Trophoblast cell (in vitro differentiated cells and primary cell): ENCODE results near the gene MSTO1.
A peak's percentile ranks its signal among the peaks of the same experiment; 100 is the strongest.
"Not testable (repeated sequence)": the region's sequence is repeated elsewhere in the genome, so short reads cannot be mapped to it uniquely, and the experiment has no call there.

ENCODE experiments used
- DNase-seq, 2 donors: peaks; one replicate each; pipeline ENCODE4 v3.0.0-alpha.2; 2016
- H2AFZ ChIP-seq: 2 replicates; pipeline ENCODE4 v1.6.1; 2013; ENCODE audit warnings: low read length, moderate library complexity, mild to moderate bottlenecking; ENCODE audit not compliant: insufficient read depth, poor library complexity
- H2AK5ac ChIP-seq: 2 replicates; pipeline ENCODE4 v1.6.1; 2013; ENCODE audit warnings: mild to moderate bottlenecking, low read length
- H2BK120ac ChIP-seq: 2 replicates; pipeline ENCODE4 v1.6.1; 2013; ENCODE audit warnings: low read length, mild to moderate bottlenecking, moderate library complexity; ENCODE audit not compliant: insufficient read depth, poor library complexity
- H2BK12ac ChIP-seq: 2 replicates; pipeline ENCODE4 v1.6.1; 2013; ENCODE audit warnings: mild to moderate bottlenecking, low read length, moderate library complexity
- H2BK5ac ChIP-seq: 2 replicates; pipeline ENCODE4 v1.6.1; 2013; ENCODE audit warnings: low read length, low read depth, moderate library complexity, mild to moderate bottlenecking; ENCODE audit not compliant: poor library complexity
- H3K14ac ChIP-seq: 2 replicates; pipeline ENCODE4 v1.6.1; 2013; ENCODE audit warnings: mild to moderate bottlenecking, low read length
- H3K18ac ChIP-seq: 2 replicates; pipeline ENCODE4 v1.6.1; 2013; ENCODE audit warnings: mild to moderate bottlenecking, low read length
- H3K23ac ChIP-seq: 2 replicates; pipeline ENCODE4 v1.6.1; 2013; ENCODE audit warnings: low read length
- H3K27ac ChIP-seq: 2 replicates; pipeline ENCODE4 v1.5.1; 2013; ENCODE audit warnings: low read depth, mild to moderate bottlenecking, inconsistent platforms, low read length, moderate library complexity
- H3K27me3 ChIP-seq: 2 replicates; pipeline ENCODE4 v1.6.1; 2013; ENCODE audit warnings: inconsistent platforms, mild to moderate bottlenecking, low read length, moderate library complexity; ENCODE audit not compliant: insufficient read depth
- H3K36me3 ChIP-seq, 2 experiments: 1 replicate in 1 of 2; 2 replicates in 1 of 2; pipeline ENCODE4 v1.6.1; 2013; ENCODE audit warnings: low read length in 2 of 2, mild to moderate bottlenecking in 2 of 2, moderate library complexity in 1 of 2; ENCODE audit not compliant: insufficient read depth in 2 of 2, control insufficient read depth in 1 of 2
- H3K4ac ChIP-seq: 2 replicates; pipeline ENCODE4 v1.6.1; 2013; ENCODE audit warnings: low read depth, mild to moderate bottlenecking, low read length, moderate library complexity
- H3K4me1 ChIP-seq, 2 experiments: 1 replicate in 1 of 2; 2 replicates in 1 of 2; pipeline ENCODE4 v1.6.1; 2013; ENCODE audit warnings: low read length in 2 of 2, mild to moderate bottlenecking in 2 of 2, moderate library complexity in 1 of 2; ENCODE audit not compliant: insufficient read depth in 2 of 2, control insufficient read depth in 1 of 2
- H3K4me2 ChIP-seq: 2 replicates; pipeline ENCODE4 v1.6.1; 2013; ENCODE audit warnings: inconsistent platforms, mild to moderate bottlenecking, low read length, moderate library complexity
- H3K4me3 ChIP-seq: 2 replicates; pipeline ENCODE4 v1.5.1; 2013; ENCODE audit warnings: mild to moderate bottlenecking, low read depth, low read length, inconsistent platforms
- H3K79me1 ChIP-seq: one replicate; pipeline ENCODE4 v1.6.1; 2013; ENCODE audit warnings: low read length
- H3K79me2 ChIP-seq: 2 replicates; pipeline ENCODE4 v1.6.1; 2013; ENCODE audit warnings: low read length, mild to moderate bottlenecking; ENCODE audit not compliant: control insufficient read depth, insufficient read depth, poor library complexity
- H3K9ac ChIP-seq: 2 replicates; pipeline ENCODE4 v1.6.1; 2013; ENCODE audit warnings: mild to moderate bottlenecking, low read length
- H3K9me3 ChIP-seq: 2 replicates; pipeline ENCODE4 v1.6.1; 2013; ENCODE audit warnings: low read depth, mild to moderate bottlenecking, control low read depth, inconsistent platforms, low read length; ENCODE audit not compliant: insufficient read depth
- H4K12ac ChIP-seq: 2 replicates; pipeline ENCODE4 v1.6.1; 2013; ENCODE audit warnings: low read depth, mild to moderate bottlenecking, low read length, moderate library complexity
- H4K8ac ChIP-seq: 2 replicates; pipeline ENCODE4 v1.6.1; 2013; ENCODE audit warnings: low read depth, mild to moderate bottlenecking, low read length, moderate library complexity
- H4K91ac ChIP-seq: one replicate; pipeline ENCODE4 v1.6.1; 2013; ENCODE audit warnings: low read depth, mild to moderate bottlenecking, low read length, moderate library complexity
- WGBS: extraction: QIAGEN DNeasy Blood & Tissue Kit; methylation state at CpG from one replicate; pipeline ENCODE4 v1.1.7; 2013; ENCODE audit warnings: missing lambda C conversion rate; ENCODE audit not compliant: insufficient read length, insufficient coverage; ENCODE audit errors: extremely low coverage; 5-methylcytosine and 5-hydroxymethylcytosine counted together

MSTO1 gene

DNA sequence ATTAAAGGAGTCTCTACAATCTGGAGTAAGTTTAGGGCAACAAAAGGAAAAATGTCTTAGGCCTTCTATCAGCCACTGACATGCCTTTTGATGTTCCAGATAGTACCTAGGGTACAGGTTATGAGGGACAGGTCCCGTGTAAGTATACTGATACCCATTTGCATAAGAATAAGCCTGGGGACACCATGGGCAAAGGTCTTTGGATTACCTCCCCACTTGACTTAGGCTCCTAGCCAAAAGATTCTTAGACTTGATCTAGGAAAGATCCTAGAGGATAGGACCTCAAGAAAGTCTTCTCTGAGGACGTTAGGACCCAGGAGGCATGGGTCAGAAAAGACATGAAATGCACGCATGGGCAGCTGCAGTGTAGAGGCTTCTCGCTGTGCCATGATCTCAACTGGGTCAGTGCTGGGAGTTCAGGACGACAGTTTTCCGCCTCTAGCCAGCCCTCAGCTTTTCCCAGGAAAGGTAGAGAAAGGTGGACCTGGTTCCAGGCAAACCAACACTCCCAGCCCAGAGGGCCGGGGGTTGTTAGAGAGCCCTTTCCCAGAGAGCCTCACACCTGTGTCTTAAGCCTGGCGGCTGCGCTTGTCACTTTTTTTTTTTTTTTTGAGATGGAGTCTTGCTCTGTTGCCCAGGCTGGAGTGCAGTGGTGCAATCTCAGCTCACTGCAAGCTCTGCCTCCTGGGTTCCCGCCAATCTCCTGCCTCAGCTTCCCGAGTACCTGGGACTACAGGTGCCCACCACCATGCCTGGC, 26.6 kb downstream of the MSTO1 start:
- WGBS = no CpG with 5 or more reads among the region's 11 CpGs
- H3K27ac ChIP-seq = no peak overlapping the region

DNA sequence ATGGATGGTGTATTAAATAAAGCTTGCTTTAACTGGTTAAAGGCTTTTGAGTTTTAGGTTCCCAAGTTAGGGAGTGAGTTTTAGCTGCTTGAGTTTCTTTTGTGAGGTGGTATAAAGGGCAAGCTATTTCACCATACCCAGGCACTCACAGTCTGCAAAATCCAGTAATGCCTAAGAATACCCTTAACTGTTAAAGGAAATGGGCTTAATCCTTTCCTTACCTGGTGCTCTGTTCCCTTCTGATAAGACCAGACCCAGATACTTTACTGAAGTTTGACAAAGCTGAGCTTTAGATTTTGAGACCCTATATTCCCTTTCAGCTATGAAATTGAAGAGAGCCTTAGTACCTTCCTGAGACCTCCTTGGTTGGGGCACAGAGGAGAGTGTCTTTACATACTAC, 30.3 kb downstream of the MSTO1 start:
- H3K9ac ChIP-seq = no peak overlapping the region
- H3K23ac ChIP-seq = no peak overlapping the region
- peaks cover 4% of the 10 kb centered on the region for H3K9me3 ChIP-seq
- H2AK5ac ChIP-seq = no peak overlapping the region
- no peak overlapping the region for H2BK12ac ChIP-seq
- no peak overlapping the region for H3K4me2 ChIP-seq
- no peak overlapping the region for H3K4me3 ChIP-seq
- H4K91ac ChIP-seq = no peak overlapping the region
- H3K4me1 ChIP-seq = no peaks in the 10 kb centered on the region
- no peak overlapping the region for H2BK120ac ChIP-seq
- H2BK5ac ChIP-seq = no peak overlapping the region
- H3K14ac ChIP-seq = no peak overlapping the region
- DNase-seq = no peak
- no peak overlapping the region for H2AFZ ChIP-seq
- no peaks in the 10 kb centered on the region for H3K36me3 ChIP-seq
- no peak overlapping the region for H3K18ac ChIP-seq
- H4K8ac ChIP-seq = no peak overlapping the region
- H3K4ac ChIP-seq = no peak overlapping the region
- H3K79me1 ChIP-seq = no peaks in the 10 kb centered on the region
- H3K27ac ChIP-seq = no peak overlapping the region
- H3K27me3 ChIP-seq = no peaks in the 10 kb centered on the region
- H3K79me2 ChIP-seq = no peaks in the 10 kb centered on the region
- H4K12ac ChIP-seq = no peak overlapping the region

More for the DNA sequence above, 26.6 kb downstream of the MSTO1 start:
- H3K4ac ChIP-seq = no peak overlapping the region
- H3K4me3 ChIP-seq = no peak overlapping the region
- no peak overlapping the region for H3K23ac ChIP-seq
- H3K27me3 ChIP-seq = no peaks in the 10 kb centered on the region
- peak overlapping the region; percentile 6 for H4K91ac ChIP-seq
- no peak overlapping the region for H2BK5ac ChIP-seq
- no peak overlapping the region for H4K8ac ChIP-seq
- H2BK12ac ChIP-seq = no peak overlapping the region
- no peak overlapping the region for H3K14ac ChIP-seq
- H2AFZ ChIP-seq = no peak overlapping the region
- no peak overlapping the region for H4K12ac ChIP-seq
- no peak overlapping the region for H2AK5ac ChIP-seq
- H3K4me1 ChIP-seq = no peaks in the 10 kb centered on the region
- no peak overlapping the region for H3K4me2 ChIP-seq
- H3K36me3 ChIP-seq = no peaks in the 10 kb centered on the region
- peak overlapping the region; percentile 22 for H3K9ac ChIP-seq
- H2BK120ac ChIP-seq = no peak overlapping the region
- no peaks in the 10 kb centered on the region for H3K79me1 ChIP-seq
- no peaks in the 10 kb centered on the region for H3K9me3 ChIP-seq
- H3K18ac ChIP-seq = no peak overlapping the region
- no peak for DNase-seq
- H3K79me2 ChIP-seq = no peaks in the 10 kb centered on the region

GRCh38 chr1:155642559-155643180, 32.7 kb downstream of the MSTO1 start:
- H3K27ac ChIP-seq, H3K4me2 ChIP-seq, H3K18ac ChIP-seq, H4K12ac ChIP-seq, H2BK120ac ChIP-seq, H3K27me3 ChIP-seq, H3K36me3 ChIP-seq, H4K91ac ChIP-seq, H3K4me3 ChIP-seq, H2BK5ac ChIP-seq, H3K23ac ChIP-seq, H3K14ac ChIP-seq, H3K4ac ChIP-seq, H3K79me1 ChIP-seq, H2BK12ac ChIP-seq, H3K4me1 ChIP-seq, H3K9me3 ChIP-seq, H3K9ac ChIP-seq, H3K79me2 ChIP-seq, H2AK5ac ChIP-seq, H2AFZ ChIP-seq, H4K8ac ChIP-seq: not testable (repeated sequence)
- WGBS = no CpG with 5 or more reads among the region's 11 CpGs
- DNase-seq = peak in 1 of 2 donors; percentile 25

GRCh38 chr1:155643230-155643629, 33.2 kb downstream of the MSTO1 start:
- no peak overlapping the region for H3K4me2 ChIP-seq

More at GRCh38 chr1:155643230-155643629, 33.2 kb downstream of the MSTO1 start:
- Histone ChIP-seq H3K18ac (no peak overlapping the region), H3K23ac (no peak overlapping the region), H4K12ac (no peak overlapping the region), H3K79me1 (no peaks in the 10 kb centered on the region), H2BK120ac (no peak overlapping the region), H3K4me3 (no peak overlapping the region), H3K4ac (no peak overlapping the region), H3K4me1 (peaks cover 0 to 1% of the 10 kb centered on the region in 2 experiments), H2AFZ (no peak overlapping the region), H2AK5ac (no peak overlapping the region), H3K9ac (no peak overlapping the region), H3K79me2 (no peaks in the 10 kb centered on the region), H2BK5ac (no peak overlapping the region), H2BK12ac (no peak overlapping the region), H4K91ac (no peak overlapping the region), H3K27me3 (no peaks in the 10 kb centered on the region), H3K27ac (no peak overlapping the region), H3K36me3 (no peaks in the 10 kb centered on the region), H3K14ac (no peak overlapping the region), H4K8ac (no peak overlapping the region), H3K9me3 (peaks cover 4% of the 10 kb centered on the region)
- no CpG with 5 or more reads among the region's 3 CpGs for WGBS
- no peak for DNase-seq
